ENCODE results near the gene COBL. TPM values are rescaled to one million over a fixed set of nuclear protein-coding genes. Genes with fewer than 3 reads are reported as not detected.

Gene COBL
- total RNA-seq, 1 experiment from 2014 or later: 51.4 TPM

GRCh38 chr7:51344406-51345138, 28.0 kb upstream of the COBL start:
- no peak overlapping the region for H3K4me3 ChIP-seq
- H2AFZ ChIP-seq: no peak overlapping the region
- no peak overlapping the region for H3K27ac ChIP-seq
- H3K36me3 ChIP-seq (ENCODE audit: low read depth): no peaks in the 10 kb centered on the region
- H4K20me1 ChIP-seq (ENCODE audit: insufficient read depth): no peaks in the 10 kb centered on the region
- ChIA-PET CTCF (interaction anchor here (0.8 kb wide), 1 partner anchor 119 kb away, joined by 4 read pairs; no protein-coding TSS in a partner anchor), POLR2A (ENCODE audit: unreplicated experiment) (interaction anchor here (0.6 to 0.7 kb wide), 3 partner anchors 24 to 120 kb away, joined by 3 to 5 read pairs (median 4); no protein-coding TSS in a partner anchor)
- peaks cover 34% of the 10 kb centered on the region for H3K4me1 ChIP-seq (replicated peaks; ENCODE audit: insufficient read depth)
- no peaks in the 10 kb centered on the region for H3K79me2 ChIP-seq (ENCODE audit: low read depth)
- BruUV-seq (replicated peaks): no TSS peak
- peak; percentile 56 to 93 for DNase-seq
- no peak overlapping the region for H3K4me2 ChIP-seq
- H3K9me3 ChIP-seq (ENCODE audit: insufficient read depth, low read depth): peaks cover 20% of the 10 kb centered on the region
- no peaks in the 10 kb centered on the region for H3K9me2 ChIP-seq (ENCODE audit: insufficient read depth)
- H3K27me3 ChIP-seq (ENCODE audit: insufficient read depth, low read depth): no peaks in the 10 kb centered on the region
- intact Hi-C loops (cut with micrococcal nuclease; ENCODE audit: unreplicated experiment): loop anchor here (10.0 kb wide), 1 partner anchor 810 kb away; no protein-coding TSS in a partner anchor
- H3F3A ChIP-seq (ENCODE audit: insufficient read depth, low read depth): peaks cover 40% of the 10 kb centered on the region
- TF ChIP-seq EZH2 (IDR thresholded peaks at IDR 0.05; ENCODE audit: low read depth) (no peak), CTCF (conservative IDR thresholded peaks at IDR 0.05) (no peak)

- Histone ChIP-seq H3K79me2 (ENCODE audit: low read depth) (no peaks in the 10 kb centered on the region), H3K27ac (peak overlapping the region; percentile 82), H3K9me2 (ENCODE audit: insufficient read depth) (no peaks in the 10 kb centered on the region), H3K36me3 (ENCODE audit: low read depth) (no peaks in the 10 kb centered on the region), H3K9me3 (ENCODE audit: insufficient read depth, low read depth) (peaks cover 20% of the 10 kb centered on the region), H3K27me3 (ENCODE audit: insufficient read depth, low read depth) (no peaks in the 10 kb centered on the region), H4K20me1 (ENCODE audit: insufficient read depth) (no peaks in the 10 kb centered on the region), H2AFZ (peak overlapping the region; percentile 36; the same call in 1 of the 2 replicates), H3K4me2 (peak overlapping the region; percentile 52; the same call in 1 of the 2 replicates), H3K4me1 (replicated peaks; ENCODE audit: insufficient read depth) (peaks cover 33% of the 10 kb centered on the region), H3F3A (ENCODE audit: insufficient read depth, low read depth) (peaks cover 35% of the 10 kb centered on the region), H3K4me3 (no peak overlapping the region)
- BruUV-seq (replicated peaks): no TSS peak
- intact Hi-C loops (cut with micrococcal nuclease; ENCODE audit: unreplicated experiment): loop anchor here (1.0 to 10.0 kb wide), 6 partner anchors 9 to 806 kb away; no protein-coding TSS in a partner anchor
- no peak for TF ChIP-seq CTCF (conservative IDR thresholded peaks at IDR 0.05)
- no peak for TF ChIP-seq EZH2 (IDR thresholded peaks at IDR 0.05; ENCODE audit: low read depth)
- no peak for DNase-seq
- ChIA-PET CTCF (interaction anchor here (0.7 kb wide), 1 partner anchor 13 kb away, joined by 5 read pairs; no protein-coding TSS in a partner anchor), POLR2A (ENCODE audit: unreplicated experiment) (interaction anchor here (0.7 to 1.2 kb wide), 2 partner anchors 9 to 53 kb away, joined by 8 to 22 read pairs; no protein-coding TSS in a partner anchor)
Measured at GRCh38 chr7:51340936-51341335, 24.3 kb upstream of the COBL start.

- ChIA-PET POLR2A (ENCODE audit: unreplicated experiment) (interaction anchor here (0.5 to 1.2 kb wide), 6 partner anchors 10 to 805 kb away, joined by 3 to 22 read pairs (median 6); no protein-coding TSS in a partner anchor), CTCF (interaction anchor here (0.7 to 0.8 kb wide), 3 partner anchors 10 to 27 kb away, joined by 3 to 5 read pairs (median 4); no protein-coding TSS in a partner anchor)
- no peaks in the 10 kb centered on the region for H3K79me2 ChIP-seq (ENCODE audit: low read depth)
- peak overlapping the region; percentile 52 for H3K4me2 ChIP-seq
- H3K27ac ChIP-seq: peak overlapping the region; percentile 82
- no peak for TF ChIP-seq EZH2 (IDR thresholded peaks at IDR 0.05; ENCODE audit: low read depth)
- TF ChIP-seq CTCF (conservative IDR thresholded peaks at IDR 0.05): no peak
- peak overlapping the region; percentile 36 for H2AFZ ChIP-seq
- no peaks in the 10 kb centered on the region for H3K36me3 ChIP-seq (ENCODE audit: low read depth)
- H3K4me1 ChIP-seq (replicated peaks; ENCODE audit: insufficient read depth): peaks cover 33% of the 10 kb centered on the region
- no peaks in the 10 kb centered on the region for H3K27me3 ChIP-seq (ENCODE audit: insufficient read depth, low read depth)
- BruUV-seq (replicated peaks): TSS peak; percentile 71
- DNase-seq: peak; percentile 80 to 99
- no peaks in the 10 kb centered on the region for H3K9me2 ChIP-seq (ENCODE audit: insufficient read depth)
- H4K20me1 ChIP-seq (ENCODE audit: insufficient read depth): no peaks in the 10 kb centered on the region
- peaks cover 16% of the 10 kb centered on the region for H3K9me3 ChIP-seq (ENCODE audit: insufficient read depth, low read depth)
- intact Hi-C loops (cut with micrococcal nuclease; ENCODE audit: unreplicated experiment): loop anchor here (1.0 to 10.0 kb wide), 6 partner anchors 10 to 805 kb away; no protein-coding TSS in a partner anchor
- H3K4me3 ChIP-seq: no peak overlapping the region
- peaks cover 35% of the 10 kb centered on the region for H3F3A ChIP-seq (ENCODE audit: insufficient read depth, low read depth)
Measured at GRCh38 chr7:51340029-51340838, 23.6 kb upstream of the COBL start.
